K562 (cell line): Measurements from ENCODE around the gene COQ8B. TPM values are rescaled to one million over a fixed set of nuclear protein-coding genes. Genes with fewer than 3 reads are reported as not detected.

Experiments used
- ATF6 ChIP-seq: sonication (generic); formaldehyde crosslinking; IDR thresholded peaks from 2 replicates; pipeline ENCODE4 v1.4.0; 2020; ENCODE audit warnings: mild to moderate bottlenecking, missing genetic modification reagents
- BCL6 ChIP-seq: fragments of 250-450 bp; sonication (Bioruptor Pico); IDR thresholded peaks from 2 replicates; pipeline ENCODE4 v1.4.0; 2020
- DDX20 ChIP-seq: fragments of 450-650 bp; IDR thresholded peaks from 2 replicates; pipeline ENCODE4 v1.6.1; 2016; ENCODE audit warnings: missing genetic modification characterization, low read depth, mild to moderate bottlenecking, missing compliant biosample characterization, moderate library complexity
- HINFP ChIP-seq: fragments of 450-650 bp; conservative IDR thresholded peaks from 2 replicates; pipeline ENCODE4 v1.6.1; 2016; ENCODE audit warnings: missing genetic modification characterization, low read depth, mild to moderate bottlenecking, control low read depth, missing compliant biosample characterization
- HSF4 ChIP-seq: fragments of 250-450 bp; sonication (Bioruptor Pico); IDR thresholded peaks from 2 replicates; pipeline ENCODE4 v2.1.2; 2022; ENCODE audit warnings: mild to moderate bottlenecking, moderate library complexity, borderline replicate concordance
- IFI16 ChIP-seq: fragments of 250-450 bp; sonication (Bioruptor Pico); IDR thresholded peaks from 2 replicates; pipeline ENCODE4 v2.1.2; 2022; ENCODE audit warnings: mild to moderate bottlenecking, inconsistent platforms
- RBM34 ChIP-seq: fragments of 200-400 bp; formaldehyde crosslinking; IDR thresholded peaks from 2 replicates; pipeline ENCODE4 v1.6.1; 2018; ENCODE audit warnings: low read length, borderline replicate concordance; ENCODE audit not compliant: insufficient read depth
- RREB1 ChIP-seq: fragments of 250-450 bp; sonication (Bioruptor Pico); IDR thresholded peaks from 2 replicates; pipeline ENCODE4 v1.4.0; 2020
- SMARCA5 ChIP-seq: fragments of 450-650 bp; IDR thresholded peaks from 2 replicates; pipeline ENCODE4 v1.6.1; 2016
- SRSF3 ChIP-seq: fragments of 200-400 bp; formaldehyde crosslinking; IDR thresholded peaks from 2 replicates; pipeline ENCODE4 v1.6.1; 2016; ENCODE audit warnings: mild to moderate bottlenecking, low read length, moderate library complexity; ENCODE audit not compliant: insufficient read depth
- TCF3 ChIP-seq: sonication (generic); formaldehyde crosslinking; IDR thresholded peaks from 2 replicates; pipeline ENCODE4 v1.4.0; 2020; ENCODE audit warnings: mild to moderate bottlenecking, missing genetic modification reagents
- ZKSCAN3 ChIP-seq: fragments of 250-450 bp; sonication (Bioruptor Pico); IDR thresholded peaks from 2 replicates; pipeline ENCODE4 v1.4.0; 2020
- ZNF583 ChIP-seq: fragments of 250-450 bp; sonication (Bioruptor Pico); IDR thresholded peaks from 2 replicates; pipeline ENCODE4 v1.4.0; 2020
- ZNF695 ChIP-seq: fragments of 450-650 bp; formaldehyde crosslinking; IDR thresholded peaks from 2 replicates; pipeline ENCODE4 v1.4.0; 2020; ENCODE audit warnings: mild to moderate bottlenecking, moderate library complexity
- ZNF830 ChIP-seq: fragments of 250-450 bp; sonication (Bioruptor Pico); IDR thresholded peaks from 2 replicates; pipeline ENCODE4 v1.5.0; 2021; ENCODE audit warnings: mild to moderate bottlenecking
- polyA plus RNA-seq, 8 experiments: library from polyadenylated mRNA; depleted of rRNA in 4 of 8; stranded (reverse) in 5 of 8; unstranded in 3 of 8; fragments of >200 nt; fragmentation: Nextera tagmentation in 2 of 8; fragmentation: Illumina TruSeq in 1 of 8; extraction: Ambion mirVana in 2 of 8; extraction: Trizol in 1 of 8; gene quantifications; 2 replicates each; pipeline versions ENCODE4 v1.2.1 to v1.2.3, GENCODE V29; 2011 to 2014; ENCODE audit warnings: inconsistent platforms in 1 of 8, missing spikeins in 1 of 8
- total RNA-seq, 7 experiments: library from RNA; depleted of rRNA in 6 of 7; stranded (reverse); fragments of >200 nt in 6 of 7; fragmentation: Illumina TruSeq in 2 of 7; extraction: Trizol in 2 of 7; gene quantifications; 2 replicates each; pipeline versions ENCODE4 v1.2.1 to v1.2.3, GENCODE V29; 2011 to 2021; ENCODE audit warnings: low replicate concordance in 1 of 7

The COQ8B gene
- total and polyA plus RNA-seq, 9 of the 15 experiments (the other 6 are each of a cell fraction or from before 2014, with no cell fraction given): 0.41 to 32.3 (median 12.9) TPM

GRCh38 chr19:40750058-40750873 lies 33.6 kb upstream of the COQ8B start, which contains the start of gene ACTMAP (continued):
- TF ChIP-seq ZKSCAN3 (no peak), DDX20 (no peak), SRSF3 (no peak), RREB1 (CRISPR knock-in tag) (peak; percentile 85; the same call in 1 of the 2 replicates), ZNF830 (CRISPR knock-in tag) (no peak), ATF6 (CRISPR knock-in tag) (no peak; the same call in 1 of the 2 replicates), TCF3 (CRISPR knock-in tag) (peak; percentile 47), BCL6 (no peak), RBM34 (no peak), ZNF695 (CRISPR knock-in tag) (no peak), SMARCA5 (no peak), HINFP (peak; percentile 51; the same call in 1 of the 2 replicates), ZNF583 (CRISPR knock-in tag) (no peak), HSF4 (CRISPR knock-in tag) (no peak), IFI16 (CRISPR knock-in tag) (no peak)
